HUES64 (cell line): Measurements from ENCODE around the gene GAPT.

ENCODE experiments used
- H3K27ac ChIP-seq: 2 replicates; pipeline ENCODE4 v1.7.0; 2013; ENCODE audit warnings: low read depth, low read length, inconsistent platforms
- H3K27me3 ChIP-seq: 2 replicates; pipeline ENCODE4 v1.6.1; 2013; ENCODE audit warnings: mild to moderate bottlenecking, low read length; ENCODE audit not compliant: insufficient read depth
- H3K36me3 ChIP-seq: 2 replicates; pipeline ENCODE4 v1.6.1; 2013; ENCODE audit warnings: mild to moderate bottlenecking, low read length; ENCODE audit not compliant: insufficient read depth
- H3K4me1 ChIP-seq: 2 replicates; pipeline ENCODE4 v1.6.1; 2013; ENCODE audit warnings: mild to moderate bottlenecking, low read length, moderate library complexity; ENCODE audit not compliant: insufficient read depth
- H3K4me3 ChIP-seq: 2 replicates; pipeline ENCODE4 v1.5.1; 2013; ENCODE audit warnings: mild to moderate bottlenecking, low read length, moderate library complexity
- H3K9ac ChIP-seq: 2 replicates; pipeline ENCODE4 v1.6.1; 2013; ENCODE audit warnings: mild to moderate bottlenecking, low read depth, low read length
- H3K9me3 ChIP-seq: 2 replicates; pipeline ENCODE4 v1.6.1; 2013; ENCODE audit warnings: low read depth, low read length; ENCODE audit not compliant: insufficient read depth
- WGBS: fragments of 150-250, 120-280 bp; methylation state at CpG from one replicate; pipeline ENCODE4 v1.1.7; 2013; ENCODE audit warnings: missing lambda C conversion rate; 5-methylcytosine and 5-hydroxymethylcytosine counted together

Gene GAPT

DNA sequence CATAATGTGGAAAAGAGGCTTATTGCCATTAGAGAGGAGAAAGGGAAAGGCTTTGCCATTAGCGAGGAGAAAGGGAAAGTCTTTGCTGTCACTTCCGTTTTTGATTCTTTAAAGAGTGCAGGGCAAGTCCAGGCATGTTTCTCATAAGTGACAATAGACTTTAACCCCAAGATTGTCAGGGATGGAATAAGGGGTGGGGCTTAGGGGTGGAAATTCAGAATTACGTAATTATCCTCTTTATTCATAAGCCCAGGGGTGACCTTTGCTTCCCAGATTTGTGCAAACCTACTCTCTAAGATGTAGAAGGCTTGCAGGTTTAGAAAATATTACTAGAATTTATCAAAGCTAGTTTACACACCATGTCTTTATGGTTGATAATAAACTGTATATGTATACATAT, 29.1 kb upstream of the GAPT start:
- Histone ChIP-seq H3K36me3 (peaks cover 16% of the 10 kb centered on the region), H3K9ac (peak overlapping the region; percentile 21; the same call in 1 of the 2 replicates), H3K27ac (no peak overlapping the region), H3K4me3 (no peak overlapping the region), H3K9me3 (no peaks in the 10 kb centered on the region), H3K27me3 (peaks cover 19% of the 10 kb centered on the region), H3K4me1 (peaks cover 24% of the 10 kb centered on the region)
- 75% methylated on average over 2 of the region's 3 CpGs for WGBS

DNA sequence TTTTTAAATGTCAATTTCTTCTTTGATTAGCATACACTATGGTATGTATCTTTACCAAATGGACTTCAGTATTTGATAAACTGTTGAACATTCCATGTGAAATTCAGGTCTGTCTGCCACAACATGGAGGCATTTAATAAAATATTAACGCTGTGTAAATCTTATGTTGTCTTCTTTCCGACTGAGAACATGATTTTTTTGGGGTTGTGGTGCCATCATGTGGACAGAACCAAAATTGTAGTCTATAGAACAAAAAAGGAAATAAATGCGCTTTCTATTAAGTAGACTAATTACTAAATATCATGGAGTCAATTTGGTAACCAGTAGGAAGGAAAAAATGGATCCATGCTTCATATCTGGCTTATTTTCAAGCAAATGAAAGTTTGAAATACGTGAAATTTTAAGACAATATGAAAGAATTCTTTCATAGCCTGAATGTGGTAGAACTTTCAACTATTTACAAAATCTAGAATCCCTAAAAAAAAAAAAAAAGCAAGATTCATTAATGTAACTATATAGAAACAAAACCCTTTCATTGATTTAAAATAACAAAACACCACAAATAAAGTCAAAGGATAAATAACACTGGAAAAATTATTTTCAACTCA, 28.5 kb upstream of the GAPT start:
- no peak overlapping the region for H3K4me3 ChIP-seq

DNA sequence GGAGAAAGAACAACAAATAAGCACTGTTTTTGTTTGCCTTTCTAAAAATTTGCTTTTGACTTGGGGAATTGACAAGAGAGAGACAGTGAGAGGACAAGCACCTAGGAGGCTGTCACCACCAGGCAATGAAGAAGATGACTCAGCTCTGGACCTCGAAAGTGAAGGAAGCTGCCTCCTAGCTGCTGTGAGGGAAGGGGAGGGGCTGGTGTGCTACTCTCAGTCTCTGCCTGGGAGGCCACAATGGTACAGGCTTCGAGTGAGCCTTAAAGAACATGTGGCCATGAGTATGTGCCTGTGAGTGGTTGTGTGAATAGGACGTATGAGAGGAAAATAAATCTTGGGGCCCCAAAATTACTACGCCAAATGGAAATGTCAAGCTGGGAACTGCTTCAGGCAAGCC, 24.3 kb upstream of the GAPT start:
- H3K4me3 ChIP-seq: no peak overlapping the region
- H3K9ac ChIP-seq: no peak overlapping the region
- no peak overlapping the region for H3K27ac ChIP-seq
- no peaks in the 10 kb centered on the region for H3K36me3 ChIP-seq
- WGBS: 82% methylated on average over 4 of the region's 4 CpGs
- H3K27me3 ChIP-seq: no peaks in the 10 kb centered on the region
- no peaks in the 10 kb centered on the region for H3K9me3 ChIP-seq
- peaks cover 14% of the 10 kb centered on the region for H3K4me1 ChIP-seq

More for the DNA sequence above, 28.5 kb upstream of the GAPT start:
- WGBS: 13% methylated on average over 3 of the region's 4 CpGs
- Histone ChIP-seq H3K27me3 (peaks cover 19% of the 10 kb centered on the region), H3K9ac (peak overlapping the region; percentile 21; the same call in 1 of the 2 replicates), H3K4me1 (peaks cover 27% of the 10 kb centered on the region), H3K9me3 (no peaks in the 10 kb centered on the region), H3K27ac (no peak overlapping the region), H3K36me3 (peaks cover 10% of the 10 kb centered on the region)

DNA sequence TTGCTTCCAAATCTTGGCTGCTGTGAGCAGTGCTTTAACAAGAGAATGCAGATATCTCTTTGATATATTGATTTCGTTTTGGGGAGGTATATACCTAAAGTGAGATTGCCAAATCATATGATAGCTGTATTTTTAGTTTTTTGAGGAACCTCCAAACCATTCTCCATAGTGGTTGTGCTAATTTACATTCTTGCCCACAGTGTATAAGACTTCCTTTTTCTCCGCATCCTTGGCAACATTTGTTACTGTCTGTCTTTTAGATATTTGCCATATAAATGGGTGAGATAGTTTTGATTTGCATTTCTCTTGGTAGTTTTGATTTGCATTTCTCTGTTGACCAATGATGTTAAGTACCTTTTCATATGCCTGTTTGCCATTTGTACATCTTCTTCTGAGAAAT, 21.3 kb upstream of the GAPT start:
- Histone ChIP-seq H3K27ac (no peak overlapping the region), H3K4me3 (no peak overlapping the region), H3K36me3 (no peaks in the 10 kb centered on the region), H3K9me3 (peaks cover 6% of the 10 kb centered on the region), H3K9ac (no peak overlapping the region), H3K4me1 (peaks cover 7% of the 10 kb centered on the region; the same call in 1 of the 2 replicates), H3K27me3 (no peaks in the 10 kb centered on the region)
- 93% methylated on average over 2 of the region's 2 CpGs for WGBS

DNA sequence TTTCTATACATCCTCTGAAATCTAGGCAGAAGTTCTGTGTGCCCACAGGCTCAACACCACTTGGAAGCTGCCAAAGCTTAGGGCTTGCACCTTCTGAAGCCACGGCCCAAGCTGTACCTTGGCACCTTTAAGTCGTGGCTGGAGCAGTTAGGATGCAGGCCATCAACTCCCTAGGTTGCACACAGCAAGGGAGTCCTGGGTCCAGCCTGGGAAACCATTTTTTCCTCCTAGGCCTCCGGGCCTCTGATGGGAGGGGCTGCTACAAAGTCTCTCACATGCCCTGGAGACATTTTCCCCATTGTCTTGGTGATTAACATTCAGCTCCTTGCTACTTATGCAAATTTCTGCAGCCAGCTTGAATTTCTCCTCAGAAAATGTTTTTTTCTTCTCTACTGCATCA, 15.8 kb upstream of the GAPT start:
- Histone ChIP-seq H3K36me3 (no peaks in the 10 kb centered on the region), H3K27me3 (no peaks in the 10 kb centered on the region), H3K9me3 (peaks cover 17% of the 10 kb centered on the region), H3K9ac (no peak overlapping the region), H3K4me3 (no peak overlapping the region), H3K27ac (no peak overlapping the region), H3K4me1 (no peaks in the 10 kb centered on the region)
- 68% methylated on average over 3 of the region's 3 CpGs for WGBS

DNA sequence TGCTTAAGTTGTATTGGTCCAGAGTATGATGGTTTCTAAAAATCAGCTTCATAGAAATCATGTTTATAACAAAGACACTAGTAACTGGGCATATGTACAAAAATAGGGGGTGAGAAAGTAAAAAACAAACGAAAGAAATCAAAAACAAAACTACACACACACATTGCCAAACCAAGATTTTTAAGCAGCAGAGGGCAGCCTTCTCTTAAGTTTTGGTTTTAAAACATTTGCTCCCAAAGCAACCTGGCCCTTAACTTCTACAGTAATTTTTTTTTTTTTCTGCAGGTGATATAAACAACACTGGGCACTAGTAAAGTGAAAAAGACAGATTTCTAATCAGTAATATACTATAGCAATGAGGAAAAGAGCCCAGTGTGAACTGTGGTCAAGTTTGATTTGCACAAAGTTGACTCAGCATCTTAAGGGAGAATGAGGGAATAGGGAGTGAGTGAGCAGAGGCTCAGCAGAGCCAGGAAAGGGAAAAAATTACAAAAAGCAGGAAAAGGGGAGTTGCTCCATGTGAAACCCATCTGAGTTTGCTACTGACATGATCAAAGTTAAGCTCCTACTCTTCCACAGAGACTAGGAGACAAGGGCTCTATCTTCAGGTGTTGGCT, 13.4 kb upstream of the GAPT start:
- H3K9ac ChIP-seq: no peak overlapping the region
- no peaks in the 10 kb centered on the region for H3K27me3 ChIP-seq
- H3K27ac ChIP-seq: no peak overlapping the region
- no peaks in the 10 kb centered on the region for H3K36me3 ChIP-seq
- H3K4me1 ChIP-seq: no peaks in the 10 kb centered on the region
- no peak overlapping the region for H3K4me3 ChIP-seq
- H3K9me3 ChIP-seq: peaks cover 17% of the 10 kb centered on the region
- WGBS: 81% methylated on average over 1 of the region's 1 CpG

DNA sequence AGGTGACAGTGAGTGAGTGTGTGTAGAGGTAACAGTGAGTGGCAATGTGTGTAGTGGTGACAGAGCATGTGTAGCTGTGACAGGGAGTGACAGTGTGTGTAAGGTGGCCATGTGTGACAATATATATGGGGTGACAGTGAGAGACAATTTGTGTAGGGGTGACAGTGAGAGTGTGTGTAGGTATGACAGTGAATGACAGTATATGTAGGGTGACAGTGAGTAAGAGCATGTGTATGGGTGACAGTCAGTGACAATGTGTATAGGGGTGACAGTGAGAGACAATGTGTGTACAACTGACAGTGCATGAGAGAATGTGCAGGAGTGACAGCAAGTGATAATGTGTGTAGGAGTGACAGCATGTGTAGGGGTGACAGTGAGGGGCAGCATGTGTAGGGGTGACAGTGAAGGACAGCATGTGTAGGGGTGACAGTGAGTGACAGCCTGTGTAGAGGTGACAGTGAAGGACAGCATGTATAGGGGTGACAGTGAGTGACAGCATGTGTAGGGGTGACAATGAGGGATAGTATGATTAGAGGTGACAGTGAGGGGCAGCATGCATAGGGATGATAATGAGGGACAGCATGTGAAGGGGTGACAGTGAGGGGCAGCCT, 10.1 kb upstream of the GAPT start:
- H3K36me3 ChIP-seq: no peaks in the 10 kb centered on the region
- no peaks in the 10 kb centered on the region for H3K9me3 ChIP-seq
- no peak overlapping the region for H3K4me3 ChIP-seq
- H3K27ac ChIP-seq: no peak overlapping the region
- no peaks in the 10 kb centered on the region for H3K27me3 ChIP-seq
- H3K4me1 ChIP-seq: no peaks in the 10 kb centered on the region
- H3K9ac ChIP-seq: no peak overlapping the region

DNA sequence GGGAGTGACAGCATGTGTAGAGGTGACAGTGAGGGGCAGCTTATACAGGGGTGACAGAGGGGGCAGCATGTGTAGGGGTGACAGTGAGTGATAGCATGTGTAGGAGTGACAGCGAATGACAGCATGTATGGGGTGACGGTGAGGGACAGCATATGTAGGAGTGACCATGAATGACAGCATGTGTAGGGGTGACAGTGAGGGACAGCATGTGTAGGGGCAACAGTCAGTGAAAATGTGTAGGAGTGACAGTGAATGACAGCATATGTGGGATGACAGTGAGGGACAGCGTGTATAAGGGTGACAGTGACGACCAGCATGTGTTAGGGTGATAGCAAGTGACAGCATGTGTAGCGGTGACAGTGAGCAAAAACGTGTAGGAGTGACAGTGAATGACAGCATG, 9.4 kb upstream of the GAPT start:
- H3K27ac ChIP-seq: no peak overlapping the region
- H3K36me3 ChIP-seq: no peaks in the 10 kb centered on the region
- no peak overlapping the region for H3K9ac ChIP-seq
- H3K4me1 ChIP-seq: no peaks in the 10 kb centered on the region
- no peak overlapping the region for H3K4me3 ChIP-seq
- no peaks in the 10 kb centered on the region for H3K27me3 ChIP-seq
- WGBS: 91% methylated on average over 6 of the region's 6 CpGs
- no peaks in the 10 kb centered on the region for H3K9me3 ChIP-seq

DNA sequence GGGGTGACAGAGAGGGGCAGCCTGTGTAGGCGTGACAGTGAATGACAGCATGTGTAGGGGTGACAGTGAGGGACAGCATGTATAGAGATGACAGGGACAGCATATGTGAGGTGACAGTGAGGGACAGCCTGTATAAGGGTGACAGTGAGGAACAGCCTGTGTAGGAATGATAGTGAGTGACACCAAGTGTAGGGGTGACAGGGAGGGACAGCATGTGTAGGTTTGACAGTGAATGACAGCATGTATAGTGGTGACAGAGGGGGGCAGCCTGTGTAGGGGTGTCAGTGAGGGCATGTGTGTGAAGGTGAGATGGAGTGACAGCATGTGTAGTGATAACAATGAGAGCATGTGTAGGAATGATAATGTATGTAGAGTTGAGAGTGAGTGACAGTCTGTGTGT, 8.7 kb upstream of the GAPT start:
- Histone ChIP-seq H3K27me3 (no peaks in the 10 kb centered on the region), H3K27ac (no peak overlapping the region), H3K36me3 (no peaks in the 10 kb centered on the region), H3K9me3 (no peaks in the 10 kb centered on the region), H3K4me3 (no peak overlapping the region), H3K4me1 (no peaks in the 10 kb centered on the region), H3K9ac (no peak overlapping the region)
- WGBS: 94% methylated on average over 1 of the region's 1 CpG

DNA sequence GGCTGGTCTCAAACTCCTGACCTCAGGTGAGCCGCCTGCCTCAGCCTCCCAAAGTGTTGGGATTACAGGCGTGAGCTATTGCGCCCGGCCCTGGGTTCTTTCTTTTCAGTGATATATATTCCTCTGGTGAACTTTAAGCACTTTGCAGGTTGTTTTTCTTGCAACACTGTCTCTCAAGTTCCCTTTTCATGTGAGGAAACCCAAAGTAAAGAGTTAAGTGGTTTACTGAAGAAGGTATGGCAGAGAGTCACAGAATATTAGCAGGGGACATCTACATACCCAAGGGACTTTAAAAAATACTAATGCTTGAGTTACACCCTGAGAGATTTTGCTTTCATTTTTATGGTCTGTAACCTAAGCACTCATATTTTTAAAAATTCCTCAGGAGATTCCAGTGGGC, 6.7 kb upstream of the GAPT start:
- H3K4me1 ChIP-seq: no peaks in the 10 kb centered on the region
- WGBS: 82% methylated on average over 4 of the region's 4 CpGs
- H3K9ac ChIP-seq: no peak overlapping the region
- H3K27me3 ChIP-seq: no peaks in the 10 kb centered on the region
- H3K4me3 ChIP-seq: no peak overlapping the region
- no peaks in the 10 kb centered on the region for H3K36me3 ChIP-seq
- H3K27ac ChIP-seq: no peak overlapping the region
- H3K9me3 ChIP-seq: no peaks in the 10 kb centered on the region

DNA sequence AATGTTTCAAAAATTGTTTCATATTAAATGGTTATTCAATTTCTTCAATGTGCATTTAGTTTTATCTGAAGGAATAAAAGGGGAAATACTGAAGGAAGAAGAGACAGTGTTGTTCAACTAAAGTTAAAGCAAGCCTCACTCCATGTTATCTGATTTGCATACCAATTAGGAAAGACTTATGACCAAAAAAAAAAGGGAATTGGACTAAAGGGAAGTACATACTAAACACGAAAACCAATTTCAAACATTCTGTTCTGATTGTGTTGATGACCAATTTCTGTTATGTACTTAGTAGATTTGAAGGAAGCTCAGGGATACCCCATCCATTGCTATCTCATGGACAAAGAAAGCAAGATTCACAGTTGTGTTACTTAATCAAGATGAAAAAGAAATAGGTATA, 4.9 kb upstream of the GAPT start:
- 100% methylated on average over 1 of the region's 1 CpG for WGBS
- H3K27me3 ChIP-seq: no peaks in the 10 kb centered on the region
- no peaks in the 10 kb centered on the region for H3K9me3 ChIP-seq
- no peak overlapping the region for H3K27ac ChIP-seq
- no peaks in the 10 kb centered on the region for H3K36me3 ChIP-seq
- H3K9ac ChIP-seq: no peak overlapping the region
- no peak overlapping the region for H3K4me3 ChIP-seq
- H3K4me1 ChIP-seq: peaks cover 15% of the 10 kb centered on the region
